Activated effector memory CD4-positive, alpha-beta T cell treated with anti-CD3 and anti-CD28 coated beads, Interleukin-2, amount 50 U/mL, for 16 hours (primary cell): ENCODE results near the gene MYO9B.
"Not testable (repeated sequence)": the region's sequence is repeated elsewhere in the genome, so short reads cannot be mapped to it uniquely, and the experiment has no call there.

Source experiments
- DNase-seq: peaks from one replicate; pipeline ENCODE4 v3.0.0-alpha.2; 2020

The MYO9B gene

GRCh38 chr19:17116996-17117702, 41.6 kb downstream of the MYO9B start:
- no peak for DNase-seq

- DNase-seq, result no peak
These were observed 43.4 kb downstream of the MYO9B start for GRCh38 chr19:17118957-17119356.

- no peak for DNase-seq
These were observed 46.2 kb downstream of the MYO9B start for GRCh38 chr19:17121736-17122293.

- DNase-seq, result no peak
These were observed 47.5 kb downstream of the MYO9B start for GRCh38 chr19:17123041-17123440.

- DNase-seq, result no peak
These were observed 48.4 kb downstream of the MYO9B start for GRCh38 chr19:17124025-17124424.

GRCh38 chr19:17125062-17125727, 49.6 kb downstream of the MYO9B start:
- DNase-seq, result no peak

GRCh38 chr19:17125728-17126677, 50.4 kb downstream of the MYO9B start:
- peak; percentile 88 for DNase-seq

- no peak for DNase-seq
These were observed 52.1 kb downstream of the MYO9B start for GRCh38 chr19:17127671-17128070.

- no peak for DNase-seq
These were observed 52.8 kb downstream of the MYO9B start for GRCh38 chr19:17128403-17128802.

- no peak for DNase-seq
These were observed 53.2 kb downstream of the MYO9B start for GRCh38 chr19:17128820-17129219.

GRCh38 chr19:17129377-17129776, 53.8 kb downstream of the MYO9B start:
- DNase-seq, result no peak

- DNase-seq, result no peak
These were observed 59.6 kb downstream of the MYO9B start for GRCh38 chr19:17135001-17135853.

- no peak for DNase-seq
These were observed 60.4 kb downstream of the MYO9B start for GRCh38 chr19:17136021-17136420.

GRCh38 chr19:17136617-17137016, 61.0 kb downstream of the MYO9B start:
- no peak for DNase-seq

GRCh38 chr19:17137417-17137816, 61.8 kb downstream of the MYO9B start:
- no peak for DNase-seq

GRCh38 chr19:17138052-17138846, 62.7 kb downstream of the MYO9B start:
- not testable (repeated sequence) for DNase-seq

GRCh38 chr19:17138937-17139598, 63.5 kb downstream of the MYO9B start:
- no peak for DNase-seq

GRCh38 chr19:17144771-17145170, 69.2 kb downstream of the MYO9B start:
- not testable (repeated sequence) for DNase-seq

GRCh38 chr19:17145546-17146497, 70.2 kb downstream of the MYO9B start:
- no peak for DNase-seq
